Liver (tissue), 9 donors: ENCODE measurements around the gene HTR6. TPM values are rescaled to one million over a fixed set of nuclear protein-coding genes. Genes with fewer than 3 reads are reported as not detected.

ENCODE experiments used
- DNase-seq: peaks from one replicate; pipeline ENCODE4 v3.0.0-alpha.2; 2017; ENCODE audit warnings: low spot score
- H3K27ac ChIP-seq, 2 donors: one replicate each; pipeline ENCODE4 v1.7.0; 2013; ENCODE audit warnings: inconsistent platforms in 2 of 2, low read length in 2 of 2, control low read depth in 1 of 2, low read depth in 1 of 2, mild to moderate bottlenecking in 1 of 2
- H3K27me3 ChIP-seq, 4 donors: one replicate each; pipeline versions ENCODE4 v1.6.1 to v1.7.0; 2013; ENCODE audit warnings: low read length in 3 of 4, inconsistent platforms in 1 of 4, mild to moderate bottlenecking in 1 of 4, moderate library complexity in 1 of 4; ENCODE audit not compliant: control insufficient read depth in 4 of 4, insufficient read depth in 4 of 4
- H3K36me3 ChIP-seq, 4 donors: one replicate each; pipeline versions ENCODE4 v1.6.1 to v1.7.0; 2013; ENCODE audit warnings: low read length in 3 of 4, mild to moderate bottlenecking in 3 of 4, low read depth in 1 of 4, moderate library complexity in 1 of 4; ENCODE audit not compliant: control insufficient read depth in 4 of 4, insufficient read depth in 3 of 4
- H3K4me1 ChIP-seq, 4 donors: one replicate each; pipeline versions ENCODE4 v1.6.1 to v1.7.0; 2013; ENCODE audit warnings: low read length in 3 of 4, mild to moderate bottlenecking in 3 of 4, moderate library complexity in 1 of 4; ENCODE audit not compliant: control insufficient read depth in 4 of 4, insufficient read depth in 4 of 4
- H3K4me3 ChIP-seq, 3 donors: one replicate each; pipeline versions ENCODE4 v1.6.1 to v1.7.0; 2013; ENCODE audit warnings: low read length in 3 of 3, control low read depth in 1 of 3, low read depth in 1 of 3, mild to moderate bottlenecking in 1 of 3
- H3K9ac ChIP-seq, 2 donors: one replicate each; pipeline ENCODE4 v1.7.0; 2013; ENCODE audit warnings: low read length in 2 of 2, mild to moderate bottlenecking in 2 of 2, moderate library complexity in 2 of 2, control low read depth in 1 of 2, low read depth in 1 of 2
- H3K9me3 ChIP-seq, 4 donors: one replicate each; pipeline versions ENCODE4 v1.6.1 to v1.7.0; 2013; ENCODE audit warnings: low read length in 3 of 4; ENCODE audit not compliant: control insufficient read depth in 4 of 4
- EGR1 ChIP-seq, 2 donors: IDR thresholded peaks; 2 replicates each; pipeline ENCODE4 v1.6.1; 2016 to 2018; ENCODE audit warnings: antibody characterized with exemption in 2 of 2, low read depth in 2 of 2
- FOXA1 ChIP-seq: IDR thresholded peaks from 2 replicates; pipeline ENCODE4 v1.6.1; 2016; ENCODE audit warnings: antibody characterized with exemption
- FOXA2 ChIP-seq: IDR thresholded peaks from 2 replicates; pipeline ENCODE4 v1.6.1; 2016; ENCODE audit warnings: antibody characterized with exemption
- GABPA ChIP-seq, 2 donors: IDR thresholded peaks in 1 of 2; conservative IDR thresholded peaks in 1 of 2; 2 replicates each; pipeline ENCODE4 v1.6.1; 2016; ENCODE audit warnings: antibody characterized with exemption in 2 of 2, mild to moderate bottlenecking in 1 of 2, moderate library complexity in 1 of 2
- HNF4G ChIP-seq: IDR thresholded peaks from 2 replicates; pipeline ENCODE4 v1.6.1; 2016; ENCODE audit warnings: antibody characterized with exemption
- JUND ChIP-seq, 2 donors: IDR thresholded peaks; 2 replicates each; pipeline ENCODE4 v1.6.1; 2016; ENCODE audit warnings: antibody characterized with exemption in 2 of 2
- NR2F2 ChIP-seq: IDR thresholded peaks from 2 replicates; pipeline ENCODE4 v1.6.1; 2016; ENCODE audit warnings: antibody characterized with exemption
- SP1 ChIP-seq: IDR thresholded peaks from 2 replicates; pipeline ENCODE4 v1.6.1; 2018; ENCODE audit warnings: antibody characterized with exemption, mild to moderate bottlenecking
- TAF1 ChIP-seq: conservative IDR thresholded peaks from 2 replicates; pipeline ENCODE4 v1.6.1; 2016; ENCODE audit warnings: antibody characterized with exemption, mild to moderate bottlenecking
- YY1 ChIP-seq: IDR thresholded peaks from 2 replicates; pipeline ENCODE4 v1.6.1; 2016; ENCODE audit warnings: antibody characterized with exemption, mild to moderate bottlenecking
- WGBS: extraction: QIAGEN DNeasy Blood & Tissue Kit; methylation state at CpG from one replicate; pipeline ENCODE4 v1.1.7; 2013; 5-methylcytosine and 5-hydroxymethylcytosine counted together
- polyA plus RNA-seq, 2 donors: library from polyadenylated mRNA; stranded (reverse) in 1 of 2; unstranded in 1 of 2; fragments of 200-250 nt in 1 of 2; fragments of >200 nt in 1 of 2; fragmentation: Nextera tagmentation in 1 of 2; extraction: Ambion mirVana in 1 of 2; gene quantifications; one replicate each; pipeline versions ENCODE4 v1.2.1 to v1.2.3, GENCODE V29; 2013 to 2015
- total RNA-seq, 2 donors: library from RNA; depleted of rRNA; stranded (reverse); fragments of >200 nt; gene quantifications; one replicate each; pipeline ENCODE4 v1.2.3, GENCODE V29; 2014
- TF ChIP-seq, protein P1 (sequence below): IDR thresholded peaks from 2 replicates; pipeline ENCODE4 v1.6.1; 2016; ENCODE audit warnings: antibody characterized with exemption
- TF ChIP-seq, protein P2 (sequence below): IDR thresholded peaks from 2 replicates; pipeline ENCODE4 v1.6.1; 2016; ENCODE audit warnings: antibody characterized with exemption
- TF ChIP-seq, protein P3 (sequence below): IDR thresholded peaks from 2 replicates; pipeline ENCODE4 v1.6.1; 2016; ENCODE audit warnings: antibody characterized with exemption, mild to moderate bottlenecking
- TF ChIP-seq, protein P4 (sequence below): fragments of 150-350 bp; IDR thresholded peaks from 2 replicates; pipeline ENCODE4 v1.5.1; 2017; ENCODE audit warnings: improper control_type of control experiment, low read depth, low read length; ENCODE audit not compliant: missing input control
- TF ChIP-seq, protein P5 (sequence below): IDR thresholded peaks from 2 replicates; pipeline ENCODE4 v1.6.1; 2016; ENCODE audit warnings: antibody characterized with exemption
- donor health status: healthy.
- donor health status: healthy.
- donor health status: healthy.
- donor health status: healthy.
- donor health status: healthy.

The HTR6 gene
- total and polyA plus RNA-seq, 4 donors: not detected

DNA sequence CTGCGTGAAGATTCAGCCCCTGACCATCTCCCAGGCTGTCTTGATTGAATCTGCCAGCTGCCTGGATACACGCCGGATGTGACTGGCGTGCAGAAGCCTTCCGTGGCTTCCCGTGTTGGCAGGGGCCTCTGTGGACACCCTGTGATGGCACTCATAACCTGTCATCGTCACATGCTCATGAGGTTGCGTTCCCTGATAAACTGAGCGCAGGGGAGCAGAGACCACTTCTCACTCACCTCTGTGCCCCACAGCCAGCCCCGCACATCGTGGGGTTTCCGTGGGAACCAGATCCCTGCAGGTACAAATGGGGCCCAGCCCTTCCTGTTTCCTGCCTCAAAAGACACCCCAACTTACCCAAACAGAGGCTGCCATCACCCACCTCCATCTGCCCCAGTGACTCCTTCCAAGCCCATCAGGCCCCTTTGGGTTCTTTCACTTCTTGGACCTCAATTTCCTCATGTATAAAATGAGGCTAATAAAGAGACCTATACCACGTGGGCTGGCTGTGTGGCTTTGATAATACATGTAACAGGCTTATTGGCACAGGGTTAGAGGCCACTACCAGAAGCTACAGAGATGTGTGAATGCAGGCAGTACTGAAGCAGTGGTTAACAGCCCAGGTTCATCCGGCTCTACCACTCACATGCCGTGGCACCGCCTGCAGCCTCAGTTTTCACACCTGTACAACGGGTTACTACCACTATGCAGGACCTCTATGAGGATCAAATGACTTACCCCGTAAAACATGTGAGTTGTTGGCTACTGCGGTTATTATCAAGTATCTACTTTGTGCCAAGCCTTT lies 23.6 kb downstream of the HTR6 start:
- DNase-seq: no peak
- Histone ChIP-seq H3K27me3 (no peaks in the 10 kb centered on the region), H3K9me3 (no peaks in the 10 kb centered on the region), H3K36me3 (peaks cover 0 to 8% (median 4%) of the 10 kb centered on the region in 4 donors), H3K27ac (no peak overlapping the region), H3K4me3 (no peak overlapping the region), H3K9ac (no peak overlapping the region), H3K4me1 (no peaks in the 10 kb centered on the region)
- 93% methylated on average over 19 of the region's 19 CpGs for WGBS
- TF ChIP-seq YY1 (no peak), TAF1 (no peak), FOXA1 (no peak), NR2F2 (no peak)
- TF ChIP-seq, protein P1, sequence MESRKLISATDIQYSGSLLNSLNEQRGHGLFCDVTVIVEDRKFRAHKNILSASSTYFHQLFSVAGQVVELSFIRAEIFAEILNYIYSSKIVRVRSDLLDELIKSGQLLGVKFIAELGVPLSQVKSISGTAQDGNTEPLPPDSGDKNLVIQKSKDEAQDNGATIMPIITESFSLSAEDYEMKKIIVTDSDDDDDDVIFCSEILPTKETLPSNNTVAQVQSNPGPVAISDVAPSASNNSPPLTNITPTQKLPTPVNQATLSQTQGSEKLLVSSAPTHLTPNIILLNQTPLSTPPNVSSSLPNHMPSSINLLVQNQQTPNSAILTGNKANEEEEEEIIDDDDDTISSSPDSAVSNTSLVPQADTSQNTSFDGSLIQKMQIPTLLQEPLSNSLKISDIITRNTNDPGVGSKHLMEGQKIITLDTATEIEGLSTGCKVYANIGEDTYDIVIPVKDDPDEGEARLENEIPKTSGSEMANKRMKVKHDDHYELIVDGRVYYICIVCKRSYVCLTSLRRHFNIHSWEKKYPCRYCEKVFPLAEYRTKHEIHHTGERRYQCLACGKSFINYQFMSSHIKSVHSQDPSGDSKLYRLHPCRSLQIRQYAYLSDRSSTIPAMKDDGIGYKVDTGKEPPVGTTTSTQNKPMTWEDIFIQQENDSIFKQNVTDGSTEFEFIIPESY: no peak
- TF ChIP-seq, protein P2, sequence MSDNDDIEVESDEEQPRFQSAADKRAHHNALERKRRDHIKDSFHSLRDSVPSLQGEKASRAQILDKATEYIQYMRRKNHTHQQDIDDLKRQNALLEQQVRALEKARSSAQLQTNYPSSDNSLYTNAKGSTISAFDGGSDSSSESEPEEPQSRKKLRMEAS: no peak
- TF ChIP-seq, protein P3, sequence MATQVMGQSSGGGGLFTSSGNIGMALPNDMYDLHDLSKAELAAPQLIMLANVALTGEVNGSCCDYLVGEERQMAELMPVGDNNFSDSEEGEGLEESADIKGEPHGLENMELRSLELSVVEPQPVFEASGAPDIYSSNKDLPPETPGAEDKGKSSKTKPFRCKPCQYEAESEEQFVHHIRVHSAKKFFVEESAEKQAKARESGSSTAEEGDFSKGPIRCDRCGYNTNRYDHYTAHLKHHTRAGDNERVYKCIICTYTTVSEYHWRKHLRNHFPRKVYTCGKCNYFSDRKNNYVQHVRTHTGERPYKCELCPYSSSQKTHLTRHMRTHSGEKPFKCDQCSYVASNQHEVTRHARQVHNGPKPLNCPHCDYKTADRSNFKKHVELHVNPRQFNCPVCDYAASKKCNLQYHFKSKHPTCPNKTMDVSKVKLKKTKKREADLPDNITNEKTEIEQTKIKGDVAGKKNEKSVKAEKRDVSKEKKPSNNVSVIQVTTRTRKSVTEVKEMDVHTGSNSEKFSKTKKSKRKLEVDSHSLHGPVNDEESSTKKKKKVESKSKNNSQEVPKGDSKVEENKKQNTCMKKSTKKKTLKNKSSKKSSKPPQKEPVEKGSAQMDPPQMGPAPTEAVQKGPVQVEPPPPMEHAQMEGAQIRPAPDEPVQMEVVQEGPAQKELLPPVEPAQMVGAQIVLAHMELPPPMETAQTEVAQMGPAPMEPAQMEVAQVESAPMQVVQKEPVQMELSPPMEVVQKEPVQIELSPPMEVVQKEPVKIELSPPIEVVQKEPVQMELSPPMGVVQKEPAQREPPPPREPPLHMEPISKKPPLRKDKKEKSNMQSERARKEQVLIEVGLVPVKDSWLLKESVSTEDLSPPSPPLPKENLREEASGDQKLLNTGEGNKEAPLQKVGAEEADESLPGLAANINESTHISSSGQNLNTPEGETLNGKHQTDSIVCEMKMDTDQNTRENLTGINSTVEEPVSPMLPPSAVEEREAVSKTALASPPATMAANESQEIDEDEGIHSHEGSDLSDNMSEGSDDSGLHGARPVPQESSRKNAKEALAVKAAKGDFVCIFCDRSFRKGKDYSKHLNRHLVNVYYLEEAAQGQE: no peak

DNA sequence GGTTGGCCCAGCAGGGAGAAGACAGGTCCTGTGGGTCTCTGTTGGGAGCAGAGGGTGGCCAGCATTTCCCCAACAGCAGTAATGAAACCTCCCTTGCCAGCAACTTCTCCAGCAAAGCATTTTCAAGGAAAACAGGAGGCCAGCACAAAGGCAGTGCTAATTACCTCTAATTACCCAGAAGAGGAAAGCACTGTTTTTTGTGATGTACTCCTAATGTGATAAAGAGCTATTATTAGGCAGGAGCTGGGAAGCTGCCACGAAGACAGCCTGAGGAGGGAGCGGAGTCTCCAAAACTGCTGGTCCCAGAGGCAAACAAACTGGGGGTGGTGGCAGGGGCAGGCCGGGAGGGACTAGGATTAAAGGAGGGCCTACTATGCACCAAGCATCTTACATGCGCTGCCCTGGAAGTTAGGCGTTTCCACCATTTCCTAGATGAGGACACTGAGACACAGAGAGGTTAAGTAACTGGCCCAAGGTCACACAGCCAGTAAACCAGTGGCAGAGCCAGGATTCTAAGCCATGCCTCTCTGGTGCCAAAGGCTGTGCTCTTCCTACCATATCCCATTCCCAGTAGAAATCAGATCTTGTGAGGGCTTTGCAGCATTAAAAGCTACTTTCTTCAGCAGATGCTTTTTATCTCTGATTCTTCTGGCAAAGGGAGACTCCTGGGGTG lies 24.5 kb downstream of the HTR6 start:
- Histone ChIP-seq H3K9ac (no peak overlapping the region), H3K36me3 (peaks cover 0 to 15% (median 5%) of the 10 kb centered on the region in 4 donors)
- WGBS: 88% methylated on average over 5 of the region's 5 CpGs
- TF ChIP-seq, protein P1: no peak
- TF ChIP-seq FOXA2 (no peak), TAF1 (no peak), YY1 (no peak), HNF4G (no peak), FOXA1 (no peak), SP1 (no peak), GABPA (IDR thresholded peaks at IDR 0.05 in 1 of 2, conservative IDR thresholded peaks at IDR 0.05 in 1 of 2) (no peak), EGR1 (IDR thresholded peaks at IDR 0.05; ENCODE audit: low read depth in 2 of 2) (no peak), JUND (IDR thresholded peaks at IDR 0.05) (no peak), NR2F2 (no peak)
- TF ChIP-seq, protein P4, sequence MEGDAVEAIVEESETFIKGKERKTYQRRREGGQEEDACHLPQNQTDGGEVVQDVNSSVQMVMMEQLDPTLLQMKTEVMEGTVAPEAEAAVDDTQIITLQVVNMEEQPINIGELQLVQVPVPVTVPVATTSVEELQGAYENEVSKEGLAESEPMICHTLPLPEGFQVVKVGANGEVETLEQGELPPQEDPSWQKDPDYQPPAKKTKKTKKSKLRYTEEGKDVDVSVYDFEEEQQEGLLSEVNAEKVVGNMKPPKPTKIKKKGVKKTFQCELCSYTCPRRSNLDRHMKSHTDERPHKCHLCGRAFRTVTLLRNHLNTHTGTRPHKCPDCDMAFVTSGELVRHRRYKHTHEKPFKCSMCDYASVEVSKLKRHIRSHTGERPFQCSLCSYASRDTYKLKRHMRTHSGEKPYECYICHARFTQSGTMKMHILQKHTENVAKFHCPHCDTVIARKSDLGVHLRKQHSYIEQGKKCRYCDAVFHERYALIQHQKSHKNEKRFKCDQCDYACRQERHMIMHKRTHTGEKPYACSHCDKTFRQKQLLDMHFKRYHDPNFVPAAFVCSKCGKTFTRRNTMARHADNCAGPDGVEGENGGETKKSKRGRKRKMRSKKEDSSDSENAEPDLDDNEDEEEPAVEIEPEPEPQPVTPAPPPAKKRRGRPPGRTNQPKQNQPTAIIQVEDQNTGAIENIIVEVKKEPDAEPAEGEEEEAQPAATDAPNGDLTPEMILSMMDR: no peak
- TF ChIP-seq, protein P3: no peak
- TF ChIP-seq, protein P5, sequence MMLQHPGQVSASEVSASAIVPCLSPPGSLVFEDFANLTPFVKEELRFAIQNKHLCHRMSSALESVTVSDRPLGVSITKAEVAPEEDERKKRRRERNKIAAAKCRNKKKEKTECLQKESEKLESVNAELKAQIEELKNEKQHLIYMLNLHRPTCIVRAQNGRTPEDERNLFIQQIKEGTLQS: no peak
- TF ChIP-seq, protein P2: no peak

More for the DNA sequence above, 24.5 kb downstream of the HTR6 start:
- Histone ChIP-seq H3K27ac (no peak overlapping the region), H3K4me3 (no peak overlapping the region), H3K9me3 (no peaks in the 10 kb centered on the region), H3K4me1 (no peaks in the 10 kb centered on the region), H3K27me3 (no peaks in the 10 kb centered on the region)
- DNase-seq: no peak
